HG03159 (cell line): ENCODE data around the gene MEGF9.

ENCODE experiments used
- ATAC-seq: cut with Tn5 transposase; IDR thresholded peaks from one replicate; pipeline ENCODE4 v1.9.1; 2021; ENCODE audit warnings: mild to moderate bottlenecking, moderate library complexity; ENCODE audit not compliant: unreplicated experiment

Gene MEGF9

DNA sequence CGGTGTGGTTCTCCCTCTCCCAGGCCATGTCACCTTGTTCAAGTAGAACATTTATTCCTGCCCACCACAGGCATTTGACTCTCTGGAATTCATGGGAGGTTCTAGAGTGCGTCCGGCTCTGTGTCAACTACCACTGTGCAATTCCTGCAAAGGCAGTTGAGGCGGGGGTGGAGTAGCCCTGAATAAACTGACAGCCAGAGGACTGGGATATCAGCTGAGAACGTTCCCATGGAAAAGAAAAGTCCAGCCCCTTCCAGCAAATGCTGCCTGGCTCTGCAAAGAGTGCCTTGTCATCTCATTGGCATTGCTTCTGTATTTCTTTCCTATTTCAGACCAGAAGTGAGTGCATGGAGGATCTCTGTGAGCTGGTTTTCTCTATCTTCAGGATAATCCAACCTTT lies 18.9 kb upstream of the MEGF9 start:
- ATAC-seq = no peak

GRCh38 chr9:120730654-120731514 lies 16.6 kb upstream of the MEGF9 start:
- ATAC-seq = no peak

DNA sequence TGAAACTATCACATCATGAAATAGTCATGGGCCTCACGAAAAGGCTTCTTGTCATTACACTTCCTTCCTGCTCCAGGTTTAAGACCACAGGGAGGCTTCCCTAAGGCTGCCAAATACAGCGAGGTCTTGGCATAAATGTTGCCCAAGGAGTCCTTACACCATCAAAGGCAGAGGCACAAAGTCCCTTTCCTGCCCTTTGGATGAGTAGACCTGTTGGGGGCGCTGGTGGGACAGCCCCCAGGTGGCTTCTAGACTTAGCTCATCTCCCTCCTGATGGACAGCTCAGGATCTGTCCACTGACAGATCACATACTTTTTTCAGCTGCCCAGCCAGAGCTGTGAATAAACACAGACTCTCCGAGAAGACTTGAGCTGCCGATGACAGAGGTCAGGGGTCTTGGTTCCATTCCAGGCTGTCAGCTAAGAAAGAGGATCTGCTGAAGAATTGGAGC lies 15.5 kb upstream of the MEGF9 start:
- ATAC-seq = no peak

GRCh38 chr9:120726484-120726883 lies 12.2 kb upstream of the MEGF9 start:
- no peak for ATAC-seq

GRCh38 chr9:120725907-120726306 lies 11.6 kb upstream of the MEGF9 start:
- ATAC-seq = no peak

GRCh38 chr9:120724757-120725400 lies 10.6 kb upstream of the MEGF9 start:
- ATAC-seq = no peak

GRCh38 chr9:120723565-120723964 lies 9.3 kb upstream of the MEGF9 start:
- ATAC-seq = no peak

- no peak for ATAC-seq
Observed at GRCh38 chr9:120720404-120720803, 6.1 kb upstream of the MEGF9 start.

DNA sequence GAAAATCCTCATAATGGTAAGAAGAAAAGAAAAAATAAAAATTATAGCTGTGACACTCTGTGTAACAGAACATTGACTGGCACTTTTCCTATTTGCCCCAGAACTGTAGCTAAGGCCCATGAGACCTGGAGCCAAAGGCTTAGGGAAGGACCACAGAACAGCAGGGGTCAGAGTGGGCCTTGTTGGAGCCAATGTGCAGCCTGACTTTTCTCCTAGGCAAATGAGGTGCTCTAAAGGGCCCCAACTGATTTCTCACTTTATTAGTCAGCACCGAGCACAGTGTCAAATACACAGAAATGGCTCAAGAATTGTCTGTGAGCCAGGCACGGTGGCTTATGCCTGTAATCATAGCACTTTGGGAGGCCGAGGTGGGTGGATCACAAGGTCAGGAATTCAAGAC lies 4.0 kb upstream of the MEGF9 start:
- no peak for ATAC-seq

GRCh38 chr9:120717176-120717575 lies 2.9 kb upstream of the MEGF9 start:
- ATAC-seq = no peak

- ATAC-seq = no peak
Observed at GRCh38 chr9:120716483-120716882, 2.2 kb upstream of the MEGF9 start.

DNA sequence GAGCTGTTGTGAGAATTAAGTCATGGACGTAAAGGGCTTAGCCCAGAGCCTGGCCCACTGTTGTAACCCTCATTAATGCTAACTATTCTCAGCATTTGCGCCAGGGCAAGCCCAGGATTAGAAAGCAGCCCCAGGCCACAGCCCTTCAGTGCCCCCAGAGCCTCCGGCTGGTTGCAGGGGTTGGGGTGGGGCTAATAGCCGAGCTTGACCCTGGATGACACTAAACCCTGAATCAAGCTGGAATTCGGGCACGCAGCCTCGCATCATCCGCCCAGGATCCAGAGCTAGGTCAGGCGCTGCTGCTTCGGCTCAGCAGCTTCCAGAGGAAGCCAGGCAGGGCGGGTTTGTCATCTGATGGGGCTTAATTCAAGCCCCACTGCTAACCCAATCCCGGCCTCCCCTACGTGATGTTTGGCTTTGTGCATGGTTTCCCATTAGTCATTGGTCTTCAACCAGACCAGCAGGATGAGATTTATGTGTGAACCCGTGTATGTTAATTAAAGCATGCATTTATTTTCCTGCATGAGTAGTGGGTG lies 1.2 kb upstream of the MEGF9 start:
- no peak for ATAC-seq

DNA sequence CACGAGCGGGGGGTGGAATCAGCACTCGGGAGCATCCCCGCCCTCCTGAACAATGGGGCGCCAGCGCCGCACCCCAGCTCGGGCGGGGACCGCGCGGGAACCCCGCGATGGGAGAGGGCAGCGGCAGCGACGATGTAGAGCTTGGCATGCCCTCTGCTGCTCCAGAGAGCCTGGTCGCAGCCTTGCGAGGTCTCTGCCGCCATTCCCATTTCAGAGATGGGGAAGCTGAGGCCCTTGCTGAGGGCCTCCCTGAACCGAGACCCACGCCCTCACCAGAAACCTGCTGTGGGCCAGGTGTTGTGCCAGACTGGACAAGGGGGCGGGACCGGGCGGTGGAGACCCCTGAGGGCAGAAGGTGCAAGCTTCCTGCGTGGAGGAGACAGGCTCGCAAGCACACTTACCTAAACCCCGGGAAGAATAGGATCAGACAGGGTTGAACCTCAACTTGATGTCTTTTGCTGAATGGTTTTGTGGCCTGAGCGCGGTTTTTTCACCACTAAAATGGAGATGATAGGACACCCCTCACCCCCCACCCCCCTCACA lies 647 bp upstream of the MEGF9 start:
- peak; percentile 2 for ATAC-seq

GRCh38 chr9:120713257-120714087 lies 798 bp downstream of the MEGF9 start:
- no peak for ATAC-seq

- no peak for ATAC-seq
Observed at GRCh38 chr9:120712539-120713031, 1.7 kb downstream of the MEGF9 start.

DNA sequence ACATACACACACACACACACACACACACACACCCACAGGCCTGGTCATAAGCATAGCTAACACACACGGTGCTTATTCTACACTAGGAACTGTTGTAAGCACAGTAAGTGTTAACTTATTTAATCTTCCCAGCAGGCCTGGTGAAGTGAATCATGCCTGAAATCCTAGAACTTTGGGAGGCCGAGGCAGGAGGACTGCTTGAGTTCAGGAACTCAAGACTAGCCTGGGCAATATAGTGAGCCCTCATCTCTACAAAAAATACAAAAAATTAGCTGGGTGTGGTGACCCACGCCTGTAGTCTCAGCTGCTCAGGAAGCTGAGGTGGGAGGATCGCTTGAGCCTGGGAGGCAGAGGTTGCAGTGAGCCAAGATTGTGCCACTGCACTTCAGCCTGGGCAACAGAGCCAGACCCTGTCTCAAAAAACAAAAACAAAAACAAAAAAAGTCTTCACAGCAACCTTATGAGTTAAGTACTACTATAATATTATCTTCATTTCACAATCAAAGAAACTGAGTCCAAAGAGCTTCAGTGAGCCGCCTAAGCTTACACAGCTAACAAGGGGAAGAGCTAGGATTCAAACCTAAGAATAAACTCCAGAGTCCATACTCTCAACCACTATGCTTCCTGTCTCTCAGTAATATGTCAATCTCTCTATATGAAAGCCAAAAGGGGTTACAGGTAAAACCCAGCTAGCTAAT lies 2.3 kb downstream of the MEGF9 start:
- ATAC-seq = no peak

- no peak for ATAC-seq
Observed at GRCh38 chr9:120711354-120711753, 2.9 kb downstream of the MEGF9 start.

DNA sequence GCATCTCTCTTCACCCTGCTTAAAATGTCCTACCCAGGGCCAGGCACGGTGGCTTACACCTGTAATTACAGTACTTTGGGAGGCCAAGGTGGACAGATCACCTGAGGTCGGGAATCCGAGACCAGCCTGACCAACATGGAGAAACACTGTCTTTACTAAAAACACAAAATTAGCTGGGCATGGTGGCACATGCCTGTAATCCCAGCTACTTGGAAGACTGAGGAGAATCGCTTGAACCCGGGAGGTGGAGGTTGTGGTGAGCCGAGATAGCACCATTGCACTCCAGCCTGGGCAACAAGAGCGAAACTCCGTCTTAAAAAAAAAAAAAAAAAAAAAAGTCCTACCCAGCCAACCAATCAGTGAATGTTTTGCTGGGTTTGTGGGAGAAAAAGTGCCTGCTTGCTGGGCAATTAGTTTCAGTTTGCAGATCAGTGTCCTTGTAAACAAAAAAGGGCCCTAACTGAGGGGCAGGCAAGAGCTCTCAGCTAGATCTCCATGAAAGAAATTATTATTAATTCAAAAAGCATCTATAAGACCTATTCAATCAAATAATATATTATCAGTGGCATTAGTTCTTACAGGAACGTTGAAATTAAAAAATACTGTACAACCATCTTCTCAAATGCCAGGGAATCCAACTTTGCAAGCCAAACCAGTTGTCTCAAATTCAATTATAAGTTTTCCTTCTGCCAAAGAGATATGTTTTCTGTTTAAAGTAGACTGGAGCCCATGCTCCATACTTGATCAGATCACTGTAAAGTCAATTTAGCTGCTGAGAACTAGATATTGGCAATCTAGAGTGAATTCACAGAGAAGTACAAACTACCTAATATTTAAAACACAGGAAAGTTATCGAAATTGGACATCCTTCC lies 3.9 kb downstream of the MEGF9 start:
- ATAC-seq = no peak

- no peak for ATAC-seq
Observed at GRCh38 chr9:120708526-120709224, 5.6 kb downstream of the MEGF9 start.
